ENCODE measurements around the gene TMC3. TPM values are rescaled to one million over a fixed set of nuclear protein-coding genes. Genes with fewer than 3 reads are reported as not detected.
A peak's percentile ranks its signal among the peaks of the same experiment; 100 is the strongest.

TMC3 gene
- total RNA-seq, 2 experiments from 2014 or later: not detected

GRCh38 chr15:81323559-81323943 is 50.5 kb downstream of the TMC3 start:
- BruUV-seq (replicated peaks): TSS peak; percentile 79
- intact Hi-C loops (cut with micrococcal nuclease; ENCODE audit: unreplicated experiment): loop anchor here (5.0 kb wide), 1 partner anchor 326 kb away; no protein-coding TSS in a partner anchor
- peak overlapping the region; percentile 63; the same call in 1 of the 2 replicates for H2AFZ ChIP-seq (ENCODE audit: low read length)
- DNase-seq (ENCODE audit: low spot score): no peak
- TF ChIP-seq CTCF (conservative IDR thresholded peaks at IDR 0.05; ENCODE audit: low read length): no peak
- TF ChIP-seq EZH2phosphoT487 (IDR thresholded peaks at IDR 0.05; ENCODE audit: borderline replicate concordance, low read depth, low read length): no peak
- H3K36me3 ChIP-seq (ENCODE audit: insufficient read depth, low read length): peaks cover 30% of the 10 kb centered on the region
- H3K4me1 ChIP-seq (ENCODE audit: insufficient read depth, low read length, poor library complexity, severe bottlenecking): peaks cover 49% of the 10 kb centered on the region
- peak overlapping the region; percentile 78 for H3K4me3 ChIP-seq (ENCODE audit: low read depth, low read length, poor library complexity, severe bottlenecking)
- no peak overlapping the region for H3K27ac ChIP-seq (ENCODE audit: low read depth, low read length, poor library complexity, severe bottlenecking)
- H3K4me2 ChIP-seq (ENCODE audit: low read length): peak overlapping the region; percentile 91
- CTCF ChIA-PET (ENCODE audit: unreplicated experiment): interaction anchor here (0.6 to 1.2 kb wide), 3 partner anchors 15 to 44 kb away, joined by 3 to 4 read pairs (median 3); no protein-coding TSS in a partner anchor
- H3K9me3 ChIP-seq (ENCODE audit: low read length): no peaks in the 10 kb centered on the region
- H3K9me2 ChIP-seq (ENCODE audit: insufficient read depth, low read length): no peaks in the 10 kb centered on the region
- 0 out of 2 replicates have a peak, but pooled peaks cover 3% of the 10 kb centered on the region for H4K20me1 ChIP-seq (ENCODE audit: insufficient read depth, low read length)
- POLR2A ChIA-PET: interaction anchor here (0.6 to 1.2 kb wide), 9 partner anchors 11 to 542 kb away, joined by 3 to 10 read pairs (median 4); no protein-coding TSS in a partner anchor
- H3K79me2 ChIP-seq (ENCODE audit: insufficient read depth, low read depth, low read length): peaks cover 4% of the 10 kb centered on the region; the same call in 1 of the 2 replicates

- Histone ChIP-seq H3K4me2 (ENCODE audit: low read length) (peak overlapping the region; percentile 91), H3K9me2 (ENCODE audit: insufficient read depth, low read length) (no peaks in the 10 kb centered on the region), H3K4me1 (ENCODE audit: insufficient read depth, low read length, poor library complexity, severe bottlenecking) (peaks cover 50% of the 10 kb centered on the region), H3K27ac (ENCODE audit: low read depth, low read length, poor library complexity, severe bottlenecking) (no peak overlapping the region), H2AFZ (ENCODE audit: low read length) (no peak overlapping the region; the same call in 1 of the 2 replicates), H3K79me2 (ENCODE audit: insufficient read depth, low read depth, low read length) (peaks cover 4% of the 10 kb centered on the region; the same call in 1 of the 2 replicates), H3K4me3 (ENCODE audit: low read depth, low read length, poor library complexity, severe bottlenecking) (peak overlapping the region; percentile 78), H3K36me3 (ENCODE audit: insufficient read depth, low read length) (peaks cover 37% of the 10 kb centered on the region), H3K9me3 (ENCODE audit: low read length) (no peaks in the 10 kb centered on the region), H4K20me1 (ENCODE audit: insufficient read depth, low read length) (0 out of 2 replicates have a peak, but pooled peaks cover 3% of the 10 kb centered on the region)
- CTCF ChIA-PET (ENCODE audit: unreplicated experiment): no interaction called here
- intact Hi-C loops (cut with micrococcal nuclease; ENCODE audit: unreplicated experiment): loop anchor here (5.0 kb wide), 1 partner anchor 325 kb away; no protein-coding TSS in a partner anchor
- no TSS peak for BruUV-seq (replicated peaks)
- no peak for DNase-seq (ENCODE audit: low spot score)
- no peak for TF ChIP-seq CTCF (conservative IDR thresholded peaks at IDR 0.05; ENCODE audit: low read length)
- no peak for TF ChIP-seq EZH2phosphoT487 (IDR thresholded peaks at IDR 0.05; ENCODE audit: borderline replicate concordance, low read depth, low read length)
- POLR2A ChIA-PET: interaction anchor here (0.9 to 1.0 kb wide), 4 partner anchors 21 to 33 kb away, joined by 3 to 4 read pairs (median 4); no protein-coding TSS in a partner anchor
Measured at GRCh38 chr15:81322676-81323253, 51.2 kb downstream of the TMC3 start.
